H1 (cell line): ENCODE data around the gene FRA10AC1. TPM values are rescaled to one million over a fixed set of nuclear protein-coding genes. Genes with fewer than 3 reads are reported as not detected.

ENCODE experiments used
- CTCF ChIA-PET: fragments of 300-600 bp; sonication (Branson Sonifier 250); formaldehyde crosslinking; loops from one replicate; lab custom pipeline; 2021; ENCODE audit not compliant: partially characterized antibody; lab: Charles Lee
- POLR2A ChIA-PET: fragments of 300-600 bp; sonication (Branson Sonifier 250); formaldehyde crosslinking; loops from one replicate; lab custom pipeline; 2021; ENCODE audit warnings: inconsistent platforms; ENCODE audit not compliant: partially characterized antibody; lab: Charles Lee
- DNase-seq, 2 experiments: peaks; one replicate each; pipeline versions ENCODE4 v3.0.0 to v3.0.0-alpha.2; 2010 to 2022; ENCODE audit warnings: low spot score in 2 of 2, low read depth in 1 of 2, mixed read lengths in 1 of 2
- FAIRE-seq: peaks from 2 replicates; lab custom pipeline; 2011; peaks lifted over from hg19 to GRCh38; lab: Jason Lieb, UNC
- H2AFZ ChIP-seq: 2 replicates; pipeline ENCODE4 v1.8.1; 2012; ENCODE audit warnings: low read length, inconsistent platforms
- H2AK5ac ChIP-seq: 2 replicates; pipeline ENCODE4 v1.6.1; 2013; ENCODE audit warnings: low read depth, low read length
- H2BK120ac ChIP-seq: replicated peaks from 2 replicates; pipeline ENCODE3; 2013; ENCODE audit warnings: low read depth, low read length, inconsistent platforms
- H2BK12ac ChIP-seq: 2 replicates; pipeline ENCODE4 v1.6.1; 2013; ENCODE audit warnings: low read depth, low read length
- H2BK15ac ChIP-seq: 2 replicates; pipeline ENCODE4 v1.6.1; 2013; ENCODE audit warnings: low read length
- H2BK20ac ChIP-seq: 2 replicates; pipeline ENCODE4 v1.6.1; 2013; ENCODE audit warnings: low read length
- H2BK5ac ChIP-seq: 2 replicates; pipeline ENCODE4 v1.6.1; 2013; ENCODE audit warnings: low read depth, low read length
- H3K14ac ChIP-seq: 2 replicates; pipeline ENCODE4 v1.6.1; 2013; ENCODE audit warnings: inconsistent platforms; ENCODE audit not compliant: insufficient read length
- H3K18ac ChIP-seq: 2 replicates; pipeline ENCODE4 v1.6.1; 2013; ENCODE audit warnings: low read length; ENCODE audit errors: extremely low read depth
- H3K23ac ChIP-seq: 2 replicates; pipeline ENCODE4 v1.6.1; 2013; ENCODE audit warnings: inconsistent platforms; ENCODE audit not compliant: insufficient read length
- H3K23me2 ChIP-seq: 2 replicates; pipeline ENCODE4 v1.6.1; 2013; ENCODE audit warnings: low read depth, low read length
- H3K27ac ChIP-seq: 2 replicates; pipeline ENCODE4 v1.6.1; 2011; ENCODE audit warnings: low read depth, low read length, inconsistent platforms
- H3K27me3 ChIP-seq, 4 experiments: replicated peaks in 1 of 4; 1 replicate in 1 of 4; 2 replicates in 3 of 4; pipeline versions ENCODE4 v1.6.1 to v1.8.1; 2011 to 2013; ENCODE audit warnings: low read length in 3 of 4, mild to moderate bottlenecking in 3 of 4, inconsistent platforms in 2 of 4, mixed read lengths in 2 of 4, moderate library complexity in 1 of 4; ENCODE audit not compliant: control insufficient read depth in 3 of 4, insufficient read depth in 3 of 4; ENCODE audit errors: extremely low read depth in 1 of 4
- H3K36me3 ChIP-seq, 4 experiments: 2 replicates each; pipeline versions ENCODE4 v1.6.1 to v1.8.1; 2011 to 2013; ENCODE audit warnings: mild to moderate bottlenecking in 4 of 4, low read length in 3 of 4, moderate library complexity in 2 of 4, control low read depth in 1 of 4, inconsistent platforms in 1 of 4; ENCODE audit not compliant: insufficient read depth in 4 of 4, control insufficient read depth in 2 of 4
- H3K4ac ChIP-seq: replicated peaks from 2 replicates; pipeline ENCODE3; 2013; ENCODE audit warnings: low read length, low read depth, mixed read lengths, inconsistent platforms; ENCODE audit not compliant: insufficient read length
- H3K4me1 ChIP-seq, 4 experiments: replicated peaks in 1 of 4; 1 replicate in 1 of 4; 2 replicates in 3 of 4; pipeline versions ENCODE4 v1.6.1 to v1.8.1; 2011 to 2013; ENCODE audit warnings: low read length in 3 of 4, inconsistent platforms in 2 of 4, mixed read lengths in 1 of 4; ENCODE audit not compliant: insufficient read depth in 4 of 4, control insufficient read depth in 3 of 4
- H3K4me2 ChIP-seq, 2 experiments: 2 replicates each; pipeline versions ENCODE4 v1.6.1 to v1.8.1; 2011 to 2013; ENCODE audit warnings: low read depth in 2 of 2, low read length in 2 of 2, control low read depth in 1 of 2, inconsistent platforms in 1 of 2, mild to moderate bottlenecking in 1 of 2; ENCODE audit not compliant: insufficient read depth in 1 of 2
- H3K4me3 ChIP-seq, 4 experiments: fragments of 200-600, 300-600 bp in 1 of 4; sonication (generic), shearing (Covaris generic), sonication (Bioruptor Twin) in 1 of 4; 2 replicates each; pipeline versions ENCODE4 v1.5.1 to v1.8.1; 2011 to 2016; ENCODE audit warnings: low read length in 4 of 4, low read depth in 3 of 4, control low read depth in 2 of 4, inconsistent platforms in 2 of 4, mild to moderate bottlenecking in 2 of 4, mixed read lengths in 1 of 4, moderate library complexity in 1 of 4; ENCODE audit not compliant: insufficient read depth in 2 of 4; ENCODE audit errors: extremely low read depth in 1 of 4
- H3K56ac ChIP-seq: replicated peaks from 2 replicates; pipeline ENCODE3; 2013; ENCODE audit warnings: low read depth, mild to moderate bottlenecking, mixed read lengths, low read length, inconsistent platforms; ENCODE audit not compliant: insufficient read length
- H3K79me1 ChIP-seq: 2 replicates; pipeline ENCODE4 v1.6.1; 2013; ENCODE audit warnings: low read depth, low read length, control low read depth
- H3K79me2 ChIP-seq, 2 experiments: 2 replicates each; pipeline versions ENCODE4 v1.6.1 to v1.8.1; 2012 to 2013; ENCODE audit warnings: low read length in 2 of 2, mild to moderate bottlenecking in 2 of 2, inconsistent platforms in 1 of 2; ENCODE audit not compliant: insufficient read depth in 2 of 2, control insufficient read depth in 1 of 2
- H3K9ac ChIP-seq, 4 experiments: replicated peaks in 1 of 4; 1 replicate in 1 of 4; 2 replicates in 3 of 4; pipeline versions ENCODE4 v1.6.1 to v1.8.1; 2011 to 2013; ENCODE audit warnings: low read depth in 3 of 4, low read length in 3 of 4, control low read depth in 2 of 4, mild to moderate bottlenecking in 2 of 4, moderate library complexity in 2 of 4, inconsistent platforms in 1 of 4; ENCODE audit errors: extremely low read depth in 1 of 4
- H3K9me3 ChIP-seq, 2 experiments: 2 replicates each; pipeline versions ENCODE4 v1.6.1 to v1.8.1; 2012 to 2013; ENCODE audit warnings: mild to moderate bottlenecking in 2 of 2, moderate library complexity in 2 of 2, control low read depth in 1 of 2, inconsistent platforms in 1 of 2, low read depth in 1 of 2, low read length in 1 of 2, mixed read lengths in 1 of 2; ENCODE audit not compliant: insufficient read depth in 2 of 2
- H4K20me1 ChIP-seq, 2 experiments: replicated peaks in 1 of 2; 2 replicates each; pipeline versions ENCODE3 to v1.8.1; 2011 to 2013; ENCODE audit warnings: inconsistent platforms in 2 of 2, low read length in 2 of 2, mild to moderate bottlenecking in 1 of 2; ENCODE audit not compliant: insufficient read depth in 2 of 2, control insufficient read depth in 1 of 2
- H4K5ac ChIP-seq: 2 replicates; pipeline ENCODE4 v1.6.1; 2013; ENCODE audit warnings: low read length, low read depth, mixed read lengths, inconsistent platforms; ENCODE audit not compliant: insufficient read length
- H4K8ac ChIP-seq: 2 replicates; pipeline ENCODE4 v1.8.0; 2013; ENCODE audit warnings: mild to moderate bottlenecking, moderate library complexity, low read length, inconsistent platforms; ENCODE audit not compliant: insufficient read depth; ENCODE audit errors: extremely low read depth
- H4K91ac ChIP-seq: replicated peaks from 2 replicates; pipeline ENCODE3; 2013; ENCODE audit warnings: low read length, mixed read lengths, inconsistent platforms; ENCODE audit not compliant: insufficient read length
- ASH2L ChIP-seq: fragments of 200-600, 300-600 bp; sonication (generic); IDR thresholded peaks from one replicate; pipeline ENCODE4 v1.7.1; 2017; ENCODE audit warnings: low read length
- CBX5 ChIP-seq: fragments of 300-800, 300-1000 bp; sonication (generic); IDR thresholded peaks from 2 replicates; pipeline ENCODE4 v1.7.1; 2016; ENCODE audit warnings: antibody characterized with exemption, low read length, low read depth
- CBX8 ChIP-seq: fragments of 300-800, 300-1000 bp; sonication (generic); IDR thresholded peaks from 2 replicates; pipeline ENCODE4 v1.7.1; 2016; ENCODE audit warnings: low read depth, low read length, borderline replicate concordance
- CEBPB ChIP-seq: IDR thresholded peaks from 2 replicates; pipeline ENCODE4 v1.6.1; 2012; ENCODE audit warnings: low read depth, low read length
- EP300 ChIP-seq, 2 experiments: IDR thresholded peaks; 1 replicate in 1 of 2; 2 replicates in 1 of 2; pipeline ENCODE4 v1.6.1; 2011 to 2012; ENCODE audit warnings: low read depth in 2 of 2, low read length in 2 of 2, mild to moderate bottlenecking in 2 of 2, borderline replicate concordance in 1 of 2, inconsistent platforms in 1 of 2, moderate library complexity in 1 of 2
- HDAC2 ChIP-seq, 2 experiments: fragments of 300-600 bp in 1 of 2; sonication (generic) in 1 of 2; IDR thresholded peaks; 2 replicates each; pipeline ENCODE4 v1.6.1; 2011 to 2012; ENCODE audit warnings: low read depth in 2 of 2, low read length in 2 of 2, mild to moderate bottlenecking in 2 of 2, moderate library complexity in 2 of 2, borderline replicate concordance in 1 of 2, inconsistent platforms in 1 of 2
- KDM4A ChIP-seq: IDR thresholded peaks from one replicate; pipeline ENCODE4 v1.7.1; 2012; ENCODE audit warnings: low read depth, mild to moderate bottlenecking, moderate library complexity, low read length, inconsistent platforms; ENCODE audit not compliant: severe bottlenecking
- MAFK ChIP-seq: IDR thresholded peaks from 2 replicates; pipeline ENCODE4 v1.6.1; 2012; ENCODE audit warnings: low read depth, mild to moderate bottlenecking, improper control_type of control experiment, low read length
- NRF1 ChIP-seq: IDR thresholded peaks from 2 replicates; pipeline ENCODE4 v1.6.1; 2011; ENCODE audit warnings: mild to moderate bottlenecking, low read depth, low read length, improper control_type of control experiment
- POU5F1 ChIP-seq: IDR thresholded peaks from 2 replicates; pipeline ENCODE4 v1.6.1; 2011; ENCODE audit warnings: low read depth, mild to moderate bottlenecking, low read length, moderate library complexity
- RBBP5 ChIP-seq: IDR thresholded peaks from 2 replicates; pipeline ENCODE4 v1.7.1; 2012; ENCODE audit warnings: low read depth, mild to moderate bottlenecking, inconsistent platforms, low read length, moderate library complexity, borderline replicate concordance
- RFX5 ChIP-seq: IDR thresholded peaks from 2 replicates; pipeline ENCODE4 v1.6.1; 2011; ENCODE audit warnings: low read depth, low read length, improper control_type of control experiment, borderline replicate concordance
- SAP30 ChIP-seq: fragments of 300-600 bp; sonication (generic); IDR thresholded peaks from 2 replicates; pipeline ENCODE4 v1.7.1; 2012; ENCODE audit warnings: low read length, moderate library complexity, mild to moderate bottlenecking, inconsistent platforms; ENCODE audit not compliant: insufficient read depth, insufficient replicate concordance
- SP1 ChIP-seq: IDR thresholded peaks from 2 replicates; pipeline ENCODE4 v1.6.1; 2011; ENCODE audit warnings: low read depth, low read length
- YY1 ChIP-seq: IDR thresholded peaks from 2 replicates; pipeline ENCODE4 v1.6.1; 2011; ENCODE audit warnings: low read depth, mild to moderate bottlenecking, low read length
- WGBS, 2 experiments: shearing (Covaris generic) in 1 of 2; methylation state at CpG; one replicate each; pipeline versions ENCODE4 v1.1.6 to v1.1.7; 2013 to 2015; ENCODE audit warnings: low lambda C conversion rate in 2 of 2, mixed read lengths in 2 of 2, inconsistent platforms in 1 of 2, low coverage in 1 of 2, missing lambda C conversion rate in 1 of 2; ENCODE audit not compliant: insufficient replicate concordance in 2 of 2, insufficient coverage in 1 of 2, insufficient read length in 1 of 2; ENCODE audit errors: extremely low coverage in 1 of 2, missing lambda C conversion rate in 1 of 2; 5-methylcytosine and 5-hydroxymethylcytosine counted together
- polyA plus RNA-seq, 7 experiments: library from polyadenylated mRNA; depleted of rRNA in 3 of 7; stranded (reverse) in 5 of 7; unstranded in 2 of 7; fragments of >200 nt in 5 of 7; fragments of 200-250 nt in 2 of 7; gene quantifications; 1 replicate in 5 of 7; 2 replicates in 1 of 7; 4 replicates in 1 of 7; pipeline versions ENCODE4 v1.2.1 to v1.2.3, GENCODE V29; 2011 to 2013; ENCODE audit warnings: missing spikeins in 2 of 7, mixed read lengths in 2 of 7
- total RNA-seq: library from RNA; stranded (reverse); fragmentation: NEBNext Ultra II Directional; extraction: Animal tissue kit (Norgen Biotek cat#: 25700); gene quantifications from 2 replicates; pipeline ENCODE4 v1.2.1, GENCODE V29; 2021

Gene FRA10AC1
- total and polyA plus RNA-seq, 2 of the 8 experiments (the other 6 are each of a cell fraction or from before 2014, with no cell fraction given) = 4.4 to 13.5 TPM

DNA sequence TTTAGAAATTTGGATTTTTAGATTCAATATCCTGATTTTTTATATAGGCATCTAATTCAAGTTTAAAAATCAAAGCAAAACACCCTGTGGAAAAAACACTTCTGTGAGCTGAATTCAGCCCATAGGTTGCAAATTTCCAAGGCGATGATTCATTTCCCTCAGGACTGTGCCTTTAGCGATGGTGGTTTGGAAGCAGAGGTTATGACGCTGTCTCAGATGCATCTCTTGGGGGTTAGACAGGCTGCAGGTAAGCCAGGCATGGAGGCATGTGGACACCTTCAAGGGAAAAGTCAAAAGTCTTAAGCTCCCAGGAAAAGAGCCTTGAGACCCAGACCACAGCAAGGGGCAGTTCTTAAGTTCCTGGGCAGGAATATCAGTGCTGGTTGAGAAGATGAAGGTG is 9.5 kb upstream of the FRA10AC1 start:
- Histone ChIP-seq H2BK20ac (no peak overlapping the region), H3K27me3 (no peaks in the 10 kb centered on the region), H2BK120ac (no peak overlapping the region), H3K9ac (no peak overlapping the region; a peak in 1 of 7 replicates), H2AFZ (no peak overlapping the region), H2BK15ac (no peak overlapping the region), H3K4me2 (no peak overlapping the region), H4K8ac (no peak overlapping the region), H3K79me2 (no peaks in the 10 kb centered on the region), H2BK12ac (no peak overlapping the region), H2BK5ac (no peak overlapping the region), H3K4me3 (no peak overlapping the region), H2AK5ac (no peak overlapping the region), H3K9me3 (no peaks in the 10 kb centered on the region), H4K20me1 (no peaks in the 10 kb centered on the region), H3K4me1 (no peaks in the 10 kb centered on the region), H3K4ac (no peak overlapping the region), H4K5ac (no peak overlapping the region), H3K56ac (no peak overlapping the region), H3K23ac (no peak overlapping the region), H4K91ac (no peak overlapping the region), H3K36me3 (no peaks in the 10 kb centered on the region), H3K18ac (no peak overlapping the region), H3K23me2 (no peaks in the 10 kb centered on the region), H3K14ac (no peak overlapping the region), H3K27ac (no peak overlapping the region), H3K79me1 (no peaks in the 10 kb centered on the region)
- POLR2A ChIA-PET = no interaction called here
- CTCF ChIA-PET = interaction anchor here (0.7 to 1.6 kb wide), 3 partner anchors 9 to 104 kb away, joined by 3 to 4 read pairs (median 4); partner anchors contain the start of gene FRA10AC1
- DNase-seq (no peak), FAIRE-seq (no peak)
- 89% methylated on average over 3 of the region's 3 CpGs; no CpG with 5 or more reads in 1 of the 2 experiments for WGBS, 2 experiments
- TF ChIP-seq HDAC2 (IDR thresholded peaks at IDR 0.05; ENCODE audit: borderline replicate concordance in 1 of 2, low read depth in 2 of 2, low read length in 2 of 2) = no peak
- no peak for TF ChIP-seq YY1
- no peak for TF ChIP-seq KDM4A
- no peak for TF ChIP-seq MAFK
- TF ChIP-seq NRF1 = no peak
- TF ChIP-seq CBX8 = no peak
- TF ChIP-seq CEBPB = no peak
- no peak for TF ChIP-seq RBBP5
- TF ChIP-seq SP1 = no peak
- no peak for TF ChIP-seq CBX5
- no peak for TF ChIP-seq POU5F1
- TF ChIP-seq SAP30 = no peak
- no peak for TF ChIP-seq RFX5
- TF ChIP-seq ASH2L = no peak
- no peak for TF ChIP-seq EP300 (IDR thresholded peaks at IDR 0.05; ENCODE audit: borderline replicate concordance in 1 of 2, low read depth in 2 of 2, low read length in 2 of 2)
